GM23248 (cell line): ENCODE results near the gene SHE.

Experiments
- EZH2 ChIP-seq: fragments of 200-600 bp; sonication (generic); IDR thresholded peaks from 2 replicates; pipeline ENCODE4 v1.6.1; 2018; ENCODE audit warnings: antibody characterized with exemption, mild to moderate bottlenecking; ENCODE audit not compliant: insufficient read depth, poor library complexity, severe bottlenecking
- EZH2phosphoT487 ChIP-seq: fragments of 200-600 bp; sonication (generic); IDR thresholded peaks from 2 replicates; pipeline ENCODE4 v1.6.1; 2018; ENCODE audit warnings: antibody characterized with exemption, moderate library complexity, mild to moderate bottlenecking, low read depth; ENCODE audit not compliant: insufficient read depth

DNA sequence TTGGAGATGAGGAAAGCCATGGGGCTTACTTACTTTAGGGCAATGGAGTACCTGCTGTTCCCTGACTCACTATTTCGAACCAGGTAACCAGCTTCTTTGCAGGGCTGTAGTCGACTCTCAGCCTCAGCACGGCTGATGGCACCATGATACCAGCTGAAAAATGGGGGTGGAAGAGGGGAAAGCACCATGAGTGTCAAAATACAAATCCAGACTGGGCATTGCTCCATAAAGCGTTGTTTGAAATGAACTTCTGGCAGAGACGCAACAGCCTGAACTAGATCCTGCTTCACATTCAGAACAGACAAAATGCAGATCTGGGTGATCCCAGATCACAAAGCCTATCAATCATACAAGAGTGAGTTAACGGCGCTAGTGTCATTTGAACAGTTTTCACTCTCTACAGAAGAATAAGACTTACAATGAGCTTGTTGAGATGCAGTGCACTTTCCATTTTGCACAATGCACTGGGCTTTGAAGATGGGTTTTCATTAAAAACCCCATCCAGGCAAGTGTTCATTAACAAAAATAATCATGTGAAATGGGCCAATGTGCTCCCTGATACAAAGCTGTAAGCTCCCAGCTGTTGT is 16.2 kb downstream of the SHE start:
- no peak for TF ChIP-seq EZH2phosphoT487
- TF ChIP-seq EZH2: no peak
